GM12878 (cell line): ENCODE measurements around the gene SLC24A3. TPM values are rescaled to one million over a fixed set of nuclear protein-coding genes. Genes with fewer than 3 reads are reported as not detected.

Experiments
- ATAC-seq: fragments of 200-7000 bp; cut with Tn5 transposase; 3 replicates; pipeline ENCODE4 v1.9.1; 2020; ENCODE audit warnings: mild to moderate bottlenecking, moderate library complexity
- BruUV-seq: library from RNA; stranded (reverse); fragments of 400-500 nt; replicated peaks from 2 replicates; lab custom pipeline; 2021; lab: Mats Ljungman, UMichigan
- CTCF ChIA-PET: fragments of 300-600 bp; sonication (Branson Sonifier 250); formaldehyde crosslinking; extraction: SDS; loops from one replicate; lab custom pipeline; 2021; ENCODE audit warnings: inconsistent platforms; lab: Yijun Ruan, JAX
- POLR2A ChIA-PET: fragments of 350-600 bp; formaldehyde crosslinking; extraction: SDS; loops from one replicate; lab custom pipeline; 2021; ENCODE audit warnings: inconsistent platforms; lab: Charles Lee
- RAD21 ChIA-PET: fragments of 300-600 bp; sonication (Branson Sonifier 250); formaldehyde crosslinking; loops from one replicate; lab custom pipeline; 2023; ENCODE audit warnings: antibody characterized with exemption; ENCODE audit not compliant: unreplicated experiment; lab: Charles Lee
- SMC1A ChIA-PET: fragments of 300-600 bp; sonication (Branson Sonifier 250); formaldehyde crosslinking; loops from one replicate; lab custom pipeline; 2023; ENCODE audit not compliant: unreplicated experiment, uncharacterized antibody; lab: Charles Lee
- DNase-seq: peaks from one replicate; pipeline ENCODE4 v3.0.0-alpha.2; 2011; ENCODE audit warnings: low read depth, low spot score
- FAIRE-seq: peaks from 3 replicates; lab custom pipeline; 2011; peaks lifted over from hg19 to GRCh38; lab: Jason Lieb, UNC
- H2AFZ ChIP-seq: 2 replicates; pipeline ENCODE4 v1.6.0; 2011; ENCODE audit warnings: low read depth, low read length, control low read depth; ENCODE audit not compliant: control insufficient read depth
- H3K27ac ChIP-seq: 2 replicates; pipeline ENCODE4 v1.5.1; 2011; ENCODE audit warnings: control low read depth; ENCODE audit not compliant: control insufficient read depth, insufficient read depth
- H3K27me3 ChIP-seq, 2 experiments: replicated peaks in 1 of 2; 2 replicates each; pipeline versions ENCODE4 v1.6.0 to v1.6.1; 2011; ENCODE audit warnings: low read length in 1 of 2; ENCODE audit not compliant: control insufficient read depth in 2 of 2, insufficient read depth in 2 of 2
- H3K36me3 ChIP-seq, 2 experiments: 2 replicates each; pipeline ENCODE4 v1.5.1; 2011; ENCODE audit warnings: low read length in 1 of 2; ENCODE audit not compliant: control insufficient read depth in 2 of 2, insufficient read depth in 2 of 2
- H3K4me1 ChIP-seq: 2 replicates; pipeline ENCODE4 v1.6.1; 2011; ENCODE audit warnings: mild to moderate bottlenecking, low read length, moderate library complexity, mixed read lengths; ENCODE audit not compliant: control insufficient read depth, insufficient read depth
- H3K4me2 ChIP-seq: 2 replicates; pipeline ENCODE4 v1.6.0; 2011; ENCODE audit warnings: control low read depth; ENCODE audit not compliant: control insufficient read depth, insufficient read depth
- H3K4me3 ChIP-seq: fragments of 200-600 bp; sonication (generic); 2 replicates; pipeline ENCODE4 v1.5.1; 2016
- H3K79me2 ChIP-seq: 2 replicates; pipeline ENCODE4 v1.6.0; 2011; ENCODE audit warnings: low read length; ENCODE audit not compliant: control insufficient read depth, insufficient read depth
- H3K9ac ChIP-seq: 2 replicates; pipeline ENCODE4 v1.8.0; 2011; ENCODE audit warnings: low read length, control low read depth, mixed read lengths; ENCODE audit not compliant: control insufficient read depth, insufficient read depth
- H3K9me3 ChIP-seq: replicated peaks from 3 replicates; pipeline ENCODE4 v1.5.1; 2011; ENCODE audit warnings: mild to moderate bottlenecking, low read length; ENCODE audit not compliant: control insufficient read depth, insufficient read depth
- H4K20me1 ChIP-seq: 2 replicates; pipeline ENCODE4 v1.6.0; 2011; ENCODE audit not compliant: control insufficient read depth, insufficient read depth
- BCL11A ChIP-seq: IDR thresholded peaks from 2 replicates; pipeline ENCODE4 v1.6.1; 2011; ENCODE audit warnings: low read depth, low read length
- BRCA1 ChIP-seq: IDR thresholded peaks from 2 replicates; pipeline ENCODE4 v1.6.1; 2011; ENCODE audit warnings: low read depth, low read length, improper control_type of control experiment
- EGR1 ChIP-seq, 2 experiments: IDR thresholded peaks; 1 replicate in 1 of 2; 2 replicates in 1 of 2; pipeline ENCODE4 v1.6.1; 2011 to 2012; ENCODE audit warnings: low read depth in 2 of 2, low read length in 2 of 2, borderline replicate concordance in 1 of 2, mild to moderate bottlenecking in 1 of 2, moderate library complexity in 1 of 2
- IRF4 ChIP-seq: IDR thresholded peaks from 2 replicates; pipeline ENCODE4 v1.6.1; 2011; ENCODE audit warnings: low read depth, low read length
- MEF2A ChIP-seq: IDR thresholded peaks from 2 replicates; pipeline ENCODE4 v1.6.1; 2011; ENCODE audit warnings: low read depth, mild to moderate bottlenecking, low read length, moderate library complexity; ENCODE audit not compliant: insufficient read depth
- NFXL1 ChIP-seq: fragments of 450-650 bp; IDR thresholded peaks from 2 replicates; pipeline ENCODE4 v1.6.1; 2017; ENCODE audit warnings: antibody characterized with exemption, mild to moderate bottlenecking, borderline replicate concordance
- TARDBP ChIP-seq: IDR thresholded peaks from 2 replicates; pipeline ENCODE4 v1.6.1; 2016; ENCODE audit warnings: borderline replicate concordance
- WRNIP1 ChIP-seq: IDR thresholded peaks from 2 replicates; pipeline ENCODE4 v1.6.1; 2011; ENCODE audit warnings: low read depth, low read length, improper control_type of control experiment, borderline replicate concordance
- ZBTB40 ChIP-seq: fragments of 450-650 bp; IDR thresholded peaks from 2 replicates; pipeline ENCODE4 v1.6.1; 2016; ENCODE audit warnings: mild to moderate bottlenecking, moderate library complexity, borderline replicate concordance
- ZNF622 ChIP-seq: fragments of 450-650 bp; IDR thresholded peaks from 2 replicates; pipeline ENCODE4 v1.6.1; 2017; ENCODE audit warnings: mild to moderate bottlenecking, inconsistent platforms
- WGBS: methylation state at CpG from one replicate; pipeline ENCODE4 v1.1.6; 2016; ENCODE audit warnings: low lambda C conversion rate; ENCODE audit not compliant: insufficient replicate concordance, insufficient coverage; ENCODE audit errors: missing lambda C conversion rate; 5-methylcytosine and 5-hydroxymethylcytosine counted together
- in situ Hi-C: fragments of 300-500 bp; cut with MboI; formaldehyde crosslinking; loops from 9 replicates; pipeline ENCODE4 v1.14.3; 2018; ENCODE audit warnings: mixed read lengths
- intact Hi-C: fragments of 100-400 bp; cut with micrococcal nuclease; formaldehyde crosslinking; loops from one replicate; pipeline ENCODE4 v1.14.2; 2022; ENCODE audit not compliant: unreplicated experiment
- polyA plus RNA-seq, 11 experiments: library from polyadenylated mRNA; depleted of rRNA in 4 of 11; unstranded in 6 of 11; stranded (reverse) in 5 of 11; fragments of >200 nt; fragmentation: Nextera tagmentation in 4 of 11; fragmentation: Illumina TruSeq in 1 of 11; extraction: Ambion mirVana in 4 of 11; extraction: Trizol in 1 of 11; gene quantifications; 1 replicate in 1 of 11; 2 replicates in 10 of 11; pipeline versions ENCODE4 v1.2.1 to v1.2.3, GENCODE V29; 2011 to 2016; ENCODE audit warnings: inconsistent platforms in 2 of 11, missing spikeins in 2 of 11, low read depth in 1 of 11
- total RNA-seq, 4 experiments: library from RNA; depleted of rRNA in 3 of 4; stranded (reverse); fragments of >200 nt in 3 of 4; fragmentation: Illumina TruSeq in 1 of 4; extraction: Trizol in 1 of 4; gene quantifications; 2 replicates each; pipeline versions ENCODE4 v1.2.1 to v1.2.3, GENCODE V29; 2013 to 2021
- TF ChIP-seq, protein P1 (sequence below): IDR thresholded peaks from 2 replicates; pipeline ENCODE4 v1.6.1; 2012; ENCODE audit warnings: mild to moderate bottlenecking, low read depth, low read length

Gene SLC24A3
- total and polyA plus RNA-seq, 10 of the 15 experiments (the other 5 are each of a cell fraction or from before 2014, with no cell fraction given), result 0.04 TPM; not detected in 9

- DNase-seq (no peak), ATAC-seq (peak; percentile 38; the same call in 1 of the 3 replicates), FAIRE-seq (no peak)
- Histone ChIP-seq H3K4me1 (no peaks in the 10 kb centered on the region), H3K9ac (no peak overlapping the region), H3K79me2 (no peaks in the 10 kb centered on the region), H3K27ac (no peak overlapping the region), H3K27me3 (no peaks in the 10 kb centered on the region; a peak in 1 of 4 replicates), H4K20me1 (no peaks in the 10 kb centered on the region), H2AFZ (no peak overlapping the region), H3K9me3 (no peaks in the 10 kb centered on the region), H3K4me3 (no peak overlapping the region)
- no TSS peak for BruUV-seq
- ChIA-PET SMC1A (no interaction called here), POLR2A (no interaction called here), RAD21 (no interaction called here), CTCF (no interaction called here)
- intact Hi-C loops, result no loop called here
- WGBS, result under 1% methylated on average over 7 of the region's 7 CpGs
- TF ChIP-seq BCL11A (no peak), EGR1 (IDR thresholded peaks at IDR 0.05; ENCODE audit: borderline replicate concordance in 1 of 2, low read depth in 2 of 2, low read length in 2 of 2) (peak in 1 of 2 experiments; percentile 28; a peak in 1 of 3 replicates)
- TF ChIP-seq, all 136 proteins: peak for 1
- Histone ChIP-seq H3K36me3 (no peaks in the 10 kb centered on the region), H3K4me2 (no peak overlapping the region)
- in situ Hi-C loops, result no loop called here
Measured at GRCh38 chr20:19540392-19540791, 327.9 kb downstream of the SLC24A3 start.

DNA sequence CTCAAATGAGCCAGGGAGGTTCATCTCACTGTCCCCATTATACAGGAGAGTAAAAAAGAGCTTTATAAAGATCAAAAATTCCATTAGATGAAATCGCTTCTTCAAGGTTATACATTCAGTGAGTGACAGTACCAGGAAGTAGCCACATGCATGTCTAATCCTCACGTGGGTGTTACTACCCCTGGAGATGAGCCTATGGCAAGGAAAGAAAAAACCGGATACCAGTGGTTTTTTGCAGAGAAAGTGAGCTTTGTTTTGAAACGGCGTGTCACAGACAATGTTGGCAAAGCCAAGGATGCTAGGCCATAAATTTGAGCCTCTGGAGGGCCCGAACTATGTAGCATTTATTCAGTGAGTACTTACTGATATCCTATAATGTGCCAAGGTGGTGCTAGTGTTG lies 330.7 kb downstream of the SLC24A3 start:
- no peak overlapping the region for H3K4me2 ChIP-seq
- H3K27me3 ChIP-seq, result no peaks in the 10 kb centered on the region; a peak in 1 of 4 replicates
- intact Hi-C loops (no loop called here), in situ Hi-C loops (no loop called here)
- no peak overlapping the region for H2AFZ ChIP-seq
- POLR2A ChIA-PET, result no interaction called here
- no TSS peak for BruUV-seq
- SMC1A ChIA-PET, result no interaction called here
- 32% methylated on average over 6 of the region's 6 CpGs for WGBS
- H3K4me3 ChIP-seq, result no peak overlapping the region
- no peaks in the 10 kb centered on the region for H3K9me3 ChIP-seq
- H3K4me1 ChIP-seq, result no peaks in the 10 kb centered on the region
- no peak for FAIRE-seq
- no peaks in the 10 kb centered on the region for H3K36me3 ChIP-seq
- H3K79me2 ChIP-seq, result no peaks in the 10 kb centered on the region
- no peak overlapping the region for H3K9ac ChIP-seq
- no peak for ATAC-seq
- no peaks in the 10 kb centered on the region for H4K20me1 ChIP-seq
- H3K27ac ChIP-seq, result no peak overlapping the region
- RAD21 ChIA-PET, result no interaction called here
- DNase-seq, result no peak
- CTCF ChIA-PET, result no interaction called here
- TF ChIP-seq ZBTB40 (no peak), IRF4 (no peak), BRCA1 (no peak), NFXL1 (no peak), ZNF622 (no peak), TARDBP (no peak), MEF2A (no peak), WRNIP1 (no peak)
- TF ChIP-seq, protein P1, sequence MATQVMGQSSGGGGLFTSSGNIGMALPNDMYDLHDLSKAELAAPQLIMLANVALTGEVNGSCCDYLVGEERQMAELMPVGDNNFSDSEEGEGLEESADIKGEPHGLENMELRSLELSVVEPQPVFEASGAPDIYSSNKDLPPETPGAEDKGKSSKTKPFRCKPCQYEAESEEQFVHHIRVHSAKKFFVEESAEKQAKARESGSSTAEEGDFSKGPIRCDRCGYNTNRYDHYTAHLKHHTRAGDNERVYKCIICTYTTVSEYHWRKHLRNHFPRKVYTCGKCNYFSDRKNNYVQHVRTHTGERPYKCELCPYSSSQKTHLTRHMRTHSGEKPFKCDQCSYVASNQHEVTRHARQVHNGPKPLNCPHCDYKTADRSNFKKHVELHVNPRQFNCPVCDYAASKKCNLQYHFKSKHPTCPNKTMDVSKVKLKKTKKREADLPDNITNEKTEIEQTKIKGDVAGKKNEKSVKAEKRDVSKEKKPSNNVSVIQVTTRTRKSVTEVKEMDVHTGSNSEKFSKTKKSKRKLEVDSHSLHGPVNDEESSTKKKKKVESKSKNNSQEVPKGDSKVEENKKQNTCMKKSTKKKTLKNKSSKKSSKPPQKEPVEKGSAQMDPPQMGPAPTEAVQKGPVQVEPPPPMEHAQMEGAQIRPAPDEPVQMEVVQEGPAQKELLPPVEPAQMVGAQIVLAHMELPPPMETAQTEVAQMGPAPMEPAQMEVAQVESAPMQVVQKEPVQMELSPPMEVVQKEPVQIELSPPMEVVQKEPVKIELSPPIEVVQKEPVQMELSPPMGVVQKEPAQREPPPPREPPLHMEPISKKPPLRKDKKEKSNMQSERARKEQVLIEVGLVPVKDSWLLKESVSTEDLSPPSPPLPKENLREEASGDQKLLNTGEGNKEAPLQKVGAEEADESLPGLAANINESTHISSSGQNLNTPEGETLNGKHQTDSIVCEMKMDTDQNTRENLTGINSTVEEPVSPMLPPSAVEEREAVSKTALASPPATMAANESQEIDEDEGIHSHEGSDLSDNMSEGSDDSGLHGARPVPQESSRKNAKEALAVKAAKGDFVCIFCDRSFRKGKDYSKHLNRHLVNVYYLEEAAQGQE, result no peak
